Measurements from ENCODE around the gene G6PC2. TPM values are rescaled to one million over a fixed set of nuclear protein-coding genes. Genes with fewer than 3 reads are reported as not detected.

G6PC2 gene
- total RNA-seq, 1 donor from 2014 or later = not detected

GRCh38 chr2:168884975-168885374, 16.1 kb upstream of the G6PC2 start:
- no peaks in the 10 kb centered on the region for H3K9me3 ChIP-seq
- ATAC-seq = no peak
- no peaks in the 10 kb centered on the region for H3K36me3 ChIP-seq
- no peak overlapping the region for H3K4me3 ChIP-seq
- no peak overlapping the region for H3K27ac ChIP-seq
- DNase-seq = no peak
- TF ChIP-seq CTCF (IDR thresholded peaks at IDR 0.05) = no peak
- intact Hi-C loops (cut with DNase I) = no loop called here
- peaks cover 4% of the 10 kb centered on the region for H3K4me1 ChIP-seq
- no peaks in the 10 kb centered on the region for H3K27me3 ChIP-seq (ENCODE audit: low read depth)

GRCh38 chr2:168889635-168890005, 11.5 kb upstream of the G6PC2 start:
- H3K4me3 ChIP-seq = peak overlapping the region; percentile 68

GRCh38 chr2:168890006-168890782, 10.9 kb upstream of the G6PC2 start, which contains the start of gene SPC25:
TSS of gene SPC25 (minus strand) at chr2:168890430. CDS start at chr2:168889519, 911 bp downstream.
- Histone ChIP-seq H3K9me3 (no peaks in the 10 kb centered on the region), H3K4me1 (peaks cover 12% of the 10 kb centered on the region), H3K4me3 (peak within 1 kb of the TSS; percentile 68), H3K27ac (no peak within 1 kb of the TSS), H3K36me3 (no peaks in the 10 kb centered on the region), H3K27me3 (ENCODE audit: low read depth) (no peaks in the 10 kb centered on the region)
- peak; percentile 87 for DNase-seq
- ATAC-seq = peak; percentile 97 to 99
- intact Hi-C loops (cut with DNase I) = no loop called here
- no peak for TF ChIP-seq CTCF (IDR thresholded peaks at IDR 0.05)

More at GRCh38 chr2:168889635-168890005, 11.5 kb upstream of the G6PC2 start:
- peaks cover 12% of the 10 kb centered on the region for H3K4me1 ChIP-seq
- peak in 1 of 2 donors; percentile 29 for ATAC-seq
- no peaks in the 10 kb centered on the region for H3K9me3 ChIP-seq
- no peak for TF ChIP-seq CTCF (IDR thresholded peaks at IDR 0.05)
- DNase-seq = no peak
- no peak overlapping the region for H3K27ac ChIP-seq
- intact Hi-C loops (cut with DNase I) = no loop called here
- H3K36me3 ChIP-seq = no peaks in the 10 kb centered on the region
- H3K27me3 ChIP-seq (ENCODE audit: low read depth) = no peaks in the 10 kb centered on the region

- Histone ChIP-seq H3K9me3 (no peaks in the 10 kb centered on the region), H3K36me3 (no peaks in the 10 kb centered on the region), H3K27me3 (ENCODE audit: low read depth) (no peaks in the 10 kb centered on the region), H3K4me1 (peaks cover 12% of the 10 kb centered on the region), H3K4me3 (no peak overlapping the region), H3K27ac (no peak overlapping the region)
- no peak for ATAC-seq
- no peak for TF ChIP-seq CTCF (IDR thresholded peaks at IDR 0.05)
- no peak for DNase-seq
- intact Hi-C loops (cut with DNase I) = no loop called here
These were observed 8.8 kb upstream of the G6PC2 start for GRCh38 chr2:168892327-168892726.

GRCh38 chr2:168894101-168894500, 7.0 kb upstream of the G6PC2 start:
- Histone ChIP-seq H3K27ac (no peak overlapping the region), H3K36me3 (no peaks in the 10 kb centered on the region), H3K27me3 (ENCODE audit: low read depth) (no peaks in the 10 kb centered on the region), H3K4me1 (peaks cover 12% of the 10 kb centered on the region), H3K4me3 (no peak overlapping the region), H3K9me3 (no peaks in the 10 kb centered on the region)
- intact Hi-C loops (cut with DNase I) = no loop called here
- DNase-seq (no peak), ATAC-seq (no peak)
- no peak for TF ChIP-seq CTCF (IDR thresholded peaks at IDR 0.05)
